ENCODE measurements around the gene NKTR.

NKTR gene

GRCh38 chr3:42655980-42656679 lies 55.6 kb downstream of the NKTR start:
- Histone ChIP-seq H3K4me1 (ENCODE audit: insufficient read depth, low read length) (peaks cover 25% of the 10 kb centered on the region), H2AFZ (ENCODE audit: low read depth, low read length) (no peak overlapping the region), H3K4me3 (ENCODE audit: low read length) (no peak overlapping the region), H3K36me3 (ENCODE audit: insufficient read depth, low read length) (peaks cover 3% of the 10 kb centered on the region), H3K27me3 (ENCODE audit: insufficient read depth, low read length) (no peaks in the 10 kb centered on the region), H3K9me3 (ENCODE audit: low read length) (no peaks in the 10 kb centered on the region)

GRCh38 chr3:42656680-42657610 lies 56.5 kb downstream of the NKTR start:
- peaks cover 25% of the 10 kb centered on the region for H3K4me1 ChIP-seq (ENCODE audit: insufficient read depth, low read length)
- no peak overlapping the region for H3K4me3 ChIP-seq (ENCODE audit: low read length)
- H3K9me3 ChIP-seq (ENCODE audit: low read length), result no peaks in the 10 kb centered on the region
- no peaks in the 10 kb centered on the region for H3K27me3 ChIP-seq (ENCODE audit: insufficient read depth, low read length)
- no peak overlapping the region for H2AFZ ChIP-seq (ENCODE audit: low read depth, low read length)
- peaks cover 3% of the 10 kb centered on the region for H3K36me3 ChIP-seq (ENCODE audit: insufficient read depth, low read length)

DNA sequence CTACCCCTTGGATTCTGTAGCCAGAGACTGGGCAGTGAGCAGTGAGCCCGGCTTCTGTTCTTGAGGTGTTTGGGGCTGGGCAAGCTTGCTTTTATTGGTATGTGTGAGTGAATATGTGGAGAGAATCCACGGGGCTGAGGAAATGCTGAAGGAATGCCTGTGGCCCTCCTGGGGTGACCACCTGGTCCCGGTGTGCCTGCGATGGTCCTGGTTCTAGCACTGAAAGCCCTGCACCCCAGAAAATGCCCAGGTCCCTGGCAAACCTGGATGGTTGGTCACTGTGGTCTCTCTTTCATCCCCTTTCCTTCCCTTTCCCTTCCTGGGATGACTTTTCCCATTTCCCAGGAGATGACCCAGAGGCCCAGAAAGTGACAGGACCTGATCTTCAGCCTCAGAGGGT lies 57.2 kb downstream of the NKTR start:
- Histone ChIP-seq H3K36me3 (ENCODE audit: insufficient read depth, low read length) (peaks cover 3% of the 10 kb centered on the region), H3K9me3 (ENCODE audit: low read length) (no peaks in the 10 kb centered on the region), H3K27me3 (ENCODE audit: insufficient read depth, low read length) (no peaks in the 10 kb centered on the region), H2AFZ (ENCODE audit: low read depth, low read length) (no peak overlapping the region), H3K4me1 (ENCODE audit: insufficient read depth, low read length) (peaks cover 21% of the 10 kb centered on the region), H3K4me3 (ENCODE audit: low read length) (no peak overlapping the region)

DNA sequence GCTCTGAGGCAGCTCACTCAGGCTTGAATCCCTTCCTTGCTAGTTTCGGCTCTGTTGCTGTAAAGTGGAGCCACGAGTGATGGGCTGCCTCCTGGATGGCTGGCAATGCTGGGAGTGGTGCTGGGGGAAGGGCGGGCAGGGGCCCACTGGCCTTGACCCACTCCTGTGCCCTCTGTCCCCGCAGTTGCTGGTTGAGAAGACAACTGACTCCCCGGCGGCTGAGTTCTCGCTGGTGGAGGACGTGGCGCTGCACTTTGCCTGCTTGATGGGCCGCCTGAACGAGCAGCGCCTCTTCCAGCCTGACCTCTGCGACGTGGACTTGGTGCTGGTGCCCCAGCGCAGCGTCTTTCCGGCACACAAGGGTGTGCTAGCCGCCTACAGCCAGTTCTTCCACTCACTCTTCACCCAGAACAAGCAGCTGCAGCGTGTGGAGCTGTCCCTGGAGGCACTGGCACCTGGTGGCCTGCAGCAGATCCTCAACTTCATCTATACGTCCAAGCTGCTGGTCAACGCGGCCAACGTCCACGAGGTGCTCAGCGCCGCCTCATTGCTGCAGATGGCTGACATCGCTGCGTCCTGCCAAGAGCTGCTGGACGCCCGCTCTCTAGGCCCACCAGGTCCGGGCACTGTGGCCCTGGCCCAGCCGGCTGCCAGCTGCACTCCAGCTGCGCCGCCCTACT lies 57.7 kb downstream of the NKTR start:
- no peaks in the 10 kb centered on the region for H3K27me3 ChIP-seq (ENCODE audit: insufficient read depth, low read length)
- no peak overlapping the region for H3K4me3 ChIP-seq (ENCODE audit: low read length)
- no peaks in the 10 kb centered on the region for H3K9me3 ChIP-seq (ENCODE audit: low read length)
- peaks cover 3% of the 10 kb centered on the region for H3K36me3 ChIP-seq (ENCODE audit: insufficient read depth, low read length)
- peaks cover 15% of the 10 kb centered on the region for H3K4me1 ChIP-seq (ENCODE audit: insufficient read depth, low read length)
- no peak overlapping the region for H2AFZ ChIP-seq (ENCODE audit: low read depth, low read length)

GRCh38 chr3:42658771-42659390 lies 58.4 kb downstream of the NKTR start:
- Histone ChIP-seq H3K4me3 (ENCODE audit: low read length) (no peak overlapping the region), H3K36me3 (ENCODE audit: insufficient read depth, low read length) (peaks cover 3% of the 10 kb centered on the region), H3K4me1 (ENCODE audit: insufficient read depth, low read length) (peaks cover 9% of the 10 kb centered on the region), H3K9me3 (ENCODE audit: low read length) (no peaks in the 10 kb centered on the region), H2AFZ (ENCODE audit: low read depth, low read length) (no peak overlapping the region), H3K27me3 (ENCODE audit: insufficient read depth, low read length) (no peaks in the 10 kb centered on the region)

DNA sequence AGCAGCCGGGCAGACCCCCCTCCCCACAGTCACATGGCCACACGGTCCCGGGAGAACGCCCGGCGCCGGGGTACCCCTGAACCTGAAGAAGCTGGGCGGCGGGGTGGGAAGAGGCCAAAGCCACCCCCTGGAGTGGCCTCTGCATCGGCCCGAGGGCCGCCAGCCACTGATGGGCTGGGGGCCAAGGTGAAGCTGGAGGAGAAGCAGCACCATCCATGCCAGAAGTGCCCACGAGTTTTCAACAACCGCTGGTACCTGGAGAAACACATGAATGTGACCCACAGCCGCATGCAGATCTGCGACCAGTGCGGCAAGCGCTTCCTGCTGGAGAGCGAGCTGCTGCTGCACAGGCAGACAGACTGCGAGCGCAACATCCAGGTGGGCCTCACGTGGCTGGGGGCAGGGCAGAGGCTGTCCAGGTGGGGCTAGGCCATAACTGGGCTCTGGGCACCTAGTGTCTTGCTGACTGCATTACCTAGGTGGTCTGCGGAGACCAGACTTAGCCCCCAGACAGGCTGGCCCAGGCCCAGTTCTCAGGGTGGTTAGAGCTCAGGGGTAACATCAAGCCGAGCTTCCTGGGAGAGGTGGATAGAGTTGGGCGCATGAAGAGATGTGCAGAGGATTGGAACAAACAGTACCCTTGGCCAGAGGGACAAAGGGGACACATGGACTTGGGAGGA lies 59.1 kb downstream of the NKTR start:
- H3K4me3 ChIP-seq (ENCODE audit: low read length), result no peak overlapping the region
- peaks cover 7% of the 10 kb centered on the region for H3K4me1 ChIP-seq (ENCODE audit: insufficient read depth, low read length)
- no peak overlapping the region for H2AFZ ChIP-seq (ENCODE audit: low read depth, low read length)
- no peaks in the 10 kb centered on the region for H3K27me3 ChIP-seq (ENCODE audit: insufficient read depth, low read length)
- H3K36me3 ChIP-seq (ENCODE audit: insufficient read depth, low read length), result peaks cover 3% of the 10 kb centered on the region
- H3K9me3 ChIP-seq (ENCODE audit: low read length), result no peaks in the 10 kb centered on the region

GRCh38 chr3:42660131-42660715 lies 59.7 kb downstream of the NKTR start:
- no peak overlapping the region for H2AFZ ChIP-seq (ENCODE audit: low read depth, low read length)
- H3K9me3 ChIP-seq (ENCODE audit: low read length), result no peaks in the 10 kb centered on the region
- H3K4me3 ChIP-seq (ENCODE audit: low read length), result no peak overlapping the region
- H3K4me1 ChIP-seq (ENCODE audit: insufficient read depth, low read length), result peaks cover 2% of the 10 kb centered on the region
- peaks cover 3% of the 10 kb centered on the region for H3K36me3 ChIP-seq (ENCODE audit: insufficient read depth, low read length)
- no peaks in the 10 kb centered on the region for H3K27me3 ChIP-seq (ENCODE audit: insufficient read depth, low read length)

GRCh38 chr3:42660898-42661297 lies 60.4 kb downstream of the NKTR start:
- Histone ChIP-seq H3K27me3 (ENCODE audit: insufficient read depth, low read length) (no peaks in the 10 kb centered on the region), H3K4me1 (ENCODE audit: insufficient read depth, low read length) (no peaks in the 10 kb centered on the region), H3K9me3 (ENCODE audit: low read length) (no peaks in the 10 kb centered on the region), H2AFZ (ENCODE audit: low read depth, low read length) (no peak overlapping the region), H3K36me3 (ENCODE audit: insufficient read depth, low read length) (peaks cover 3% of the 10 kb centered on the region), H3K4me3 (ENCODE audit: low read length) (no peak overlapping the region)

- Histone ChIP-seq H2AFZ (ENCODE audit: low read depth, low read length) (no peak overlapping the region), H3K27me3 (ENCODE audit: insufficient read depth, low read length) (no peaks in the 10 kb centered on the region), H3K4me3 (ENCODE audit: low read length) (no peak overlapping the region), H3K36me3 (ENCODE audit: insufficient read depth, low read length) (peaks cover 3% of the 10 kb centered on the region), H3K9me3 (ENCODE audit: low read length) (no peaks in the 10 kb centered on the region), H3K4me1 (ENCODE audit: insufficient read depth, low read length) (no peaks in the 10 kb centered on the region)
Measured at GRCh38 chr3:42661593-42662022, 61.1 kb downstream of the NKTR start.

DNA sequence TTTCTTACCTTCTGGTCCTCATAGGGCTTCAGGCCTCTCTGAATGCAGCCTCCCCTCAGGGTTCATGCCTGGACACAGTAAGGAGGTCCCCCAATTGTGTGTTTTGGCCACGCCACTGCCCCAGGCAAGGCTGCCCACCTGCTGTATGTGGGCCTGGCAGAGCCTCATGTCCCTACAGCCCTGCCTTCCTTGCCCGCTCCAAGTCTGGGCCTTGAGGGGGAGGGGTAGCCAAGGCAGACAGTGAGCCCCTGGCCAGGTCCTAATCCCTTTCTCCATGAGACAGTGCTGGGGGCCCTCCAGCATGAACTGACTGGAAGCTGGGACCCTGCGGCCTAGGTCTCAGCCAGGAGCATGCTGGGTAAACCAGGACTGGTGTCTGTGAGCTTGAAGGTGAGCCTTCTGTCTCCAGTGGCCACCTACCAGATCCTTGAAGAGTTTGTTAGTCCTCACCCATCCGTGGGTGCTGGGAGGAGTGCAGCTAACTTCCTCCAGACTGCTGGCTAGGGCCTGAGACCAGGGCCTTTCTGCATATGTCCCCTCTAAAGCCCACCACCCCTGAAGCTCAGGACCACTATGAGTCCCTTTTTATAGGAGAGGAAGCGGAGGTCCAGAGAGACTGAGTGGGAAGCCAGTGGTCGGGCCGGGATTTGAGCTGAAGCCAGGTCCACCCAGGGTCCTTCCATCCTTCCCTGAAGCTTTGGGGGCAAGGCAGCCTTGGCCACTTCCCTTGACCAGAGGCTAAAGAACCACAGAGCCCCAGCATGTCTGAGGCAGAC lies 61.7 kb downstream of the NKTR start:
- H2AFZ ChIP-seq (ENCODE audit: low read depth, low read length), result no peak overlapping the region
- no peaks in the 10 kb centered on the region for H3K27me3 ChIP-seq (ENCODE audit: insufficient read depth, low read length)
- no peak overlapping the region for H3K4me3 ChIP-seq (ENCODE audit: low read length)
- H3K9me3 ChIP-seq (ENCODE audit: low read length), result no peaks in the 10 kb centered on the region
- H3K36me3 ChIP-seq (ENCODE audit: insufficient read depth, low read length), result peaks cover 3% of the 10 kb centered on the region
- no peaks in the 10 kb centered on the region for H3K4me1 ChIP-seq (ENCODE audit: insufficient read depth, low read length)

GRCh38 chr3:42662813-42663535 lies 62.5 kb downstream of the NKTR start:
- Histone ChIP-seq H3K27me3 (ENCODE audit: insufficient read depth, low read length) (no peaks in the 10 kb centered on the region), H3K4me1 (ENCODE audit: insufficient read depth, low read length) (peaks cover 4% of the 10 kb centered on the region), H2AFZ (ENCODE audit: low read depth, low read length) (no peak overlapping the region), H3K9me3 (ENCODE audit: low read length) (no peaks in the 10 kb centered on the region), H3K36me3 (ENCODE audit: insufficient read depth, low read length) (peaks cover 3% of the 10 kb centered on the region), H3K4me3 (ENCODE audit: low read length) (no peak overlapping the region)
